ENCODE results near the gene GNB1L.

DNA sequence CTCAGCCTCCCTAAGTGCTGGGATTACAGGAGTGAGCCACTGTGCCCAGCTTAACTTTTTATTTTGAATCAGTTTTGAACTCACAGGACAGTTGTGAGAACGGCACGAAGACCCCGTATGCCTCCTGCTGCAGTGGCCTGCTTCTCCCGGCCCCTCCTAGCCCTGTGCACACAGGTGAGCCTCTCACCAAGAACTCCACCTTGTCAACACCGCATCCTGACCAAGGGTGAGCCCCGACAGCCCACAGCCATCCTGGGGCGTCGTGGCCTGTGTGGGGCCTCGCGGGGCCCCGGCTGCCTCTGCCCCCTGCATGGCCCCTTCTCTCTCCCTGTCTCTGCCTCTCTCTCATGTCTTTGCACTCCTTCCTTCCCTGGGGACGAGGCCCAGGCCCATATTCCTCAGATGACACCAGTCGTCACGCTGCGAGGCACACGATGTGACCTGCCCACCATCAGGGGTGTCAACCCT, 38.8 kb downstream of the GNB1L start:
- TF ChIP-seq, protein P1, sequence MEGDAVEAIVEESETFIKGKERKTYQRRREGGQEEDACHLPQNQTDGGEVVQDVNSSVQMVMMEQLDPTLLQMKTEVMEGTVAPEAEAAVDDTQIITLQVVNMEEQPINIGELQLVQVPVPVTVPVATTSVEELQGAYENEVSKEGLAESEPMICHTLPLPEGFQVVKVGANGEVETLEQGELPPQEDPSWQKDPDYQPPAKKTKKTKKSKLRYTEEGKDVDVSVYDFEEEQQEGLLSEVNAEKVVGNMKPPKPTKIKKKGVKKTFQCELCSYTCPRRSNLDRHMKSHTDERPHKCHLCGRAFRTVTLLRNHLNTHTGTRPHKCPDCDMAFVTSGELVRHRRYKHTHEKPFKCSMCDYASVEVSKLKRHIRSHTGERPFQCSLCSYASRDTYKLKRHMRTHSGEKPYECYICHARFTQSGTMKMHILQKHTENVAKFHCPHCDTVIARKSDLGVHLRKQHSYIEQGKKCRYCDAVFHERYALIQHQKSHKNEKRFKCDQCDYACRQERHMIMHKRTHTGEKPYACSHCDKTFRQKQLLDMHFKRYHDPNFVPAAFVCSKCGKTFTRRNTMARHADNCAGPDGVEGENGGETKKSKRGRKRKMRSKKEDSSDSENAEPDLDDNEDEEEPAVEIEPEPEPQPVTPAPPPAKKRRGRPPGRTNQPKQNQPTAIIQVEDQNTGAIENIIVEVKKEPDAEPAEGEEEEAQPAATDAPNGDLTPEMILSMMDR (IDR thresholded peaks at IDR 0.05; ENCODE audit: low read depth, low read length): no peak
- no peak for TF ChIP-seq EZH2phosphoT487 (IDR thresholded peaks at IDR 0.05; ENCODE audit: low read depth)
